Progenitor cell of endocrine pancreas (in vitro differentiated cells): Measurements from ENCODE around the gene PPP1R14B. TPM values are rescaled to one million over a fixed set of nuclear protein-coding genes. Genes with fewer than 3 reads are reported as not detected.

Experiments used
- DNase-seq: peaks from one replicate; pipeline ENCODE4 v3.0.0; 2021; ENCODE audit warnings: low spot score; ENCODE audit not compliant: unreplicated experiment
- H3K27ac Mint-ChIP-seq: 2 replicates; pipeline ENCODE4 v1.8.0; 2021; ENCODE audit warnings: mild to moderate bottlenecking, moderate library complexity, mixed read lengths
- H3K27me3 Mint-ChIP-seq: 2 replicates; pipeline ENCODE4 v1.8.0; 2021; ENCODE audit warnings: mixed read lengths
- H3K36me3 Mint-ChIP-seq: 2 replicates; pipeline ENCODE4 v1.8.0; 2022; ENCODE audit warnings: mixed read lengths; ENCODE audit not compliant: insufficient read depth
- H3K4me1 Mint-ChIP-seq: 2 replicates; pipeline ENCODE4 v1.8.0; 2021; ENCODE audit warnings: low read depth, mixed read lengths
- H3K4me3 Mint-ChIP-seq: 2 replicates; pipeline ENCODE4 v1.8.0; 2021; ENCODE audit warnings: low read depth, mild to moderate bottlenecking, moderate library complexity, mixed read lengths
- H3K9me3 Mint-ChIP-seq: 2 replicates; pipeline ENCODE4 v1.8.0; 2021; ENCODE audit warnings: low read depth, mixed read lengths
- CTCF ChIP-seq: fragments of 200-600 bp; sonication (generic); IDR thresholded peaks from one replicate; pipeline ENCODE4 v1.5.0; 2021; ENCODE audit warnings: antibody characterized with exemption, mild to moderate bottlenecking; ENCODE audit not compliant: unreplicated experiment
- total RNA-seq: library from RNA; stranded (reverse); gene quantifications from 2 replicates; pipeline ENCODE4 v1.2.1, GENCODE V29; 2021

PPP1R14B gene
- total RNA-seq, 1 donor from 2014 or later, result 198 TPM

- Mint-ChIP-seq H3K4me1 (peaks cover 1% of the 10 kb centered on the region), H3K27ac (no peak overlapping the region), H3K4me3 (no peak overlapping the region), H3K27me3 (peaks cover 61% of the 10 kb centered on the region), H3K36me3 (peaks cover 6% of the 10 kb centered on the region), H3K9me3 (no peaks in the 10 kb centered on the region)
- DNase-seq, result no peak
- TF ChIP-seq CTCF, result no peak
Observed at GRCh38 chr11:64291752-64292459, 45.2 kb upstream of the PPP1R14B start.

GRCh38 chr11:64291262-64291751, 44.6 kb upstream of the PPP1R14B start, which contains the start of gene KCNK4:
KCNK4 (plus strand) TSS chr11:64291302; CDS start chr11:64293019, 1,717 bp downstream.
- H3K27ac Mint-ChIP-seq, result no peak within 1 kb of the TSS
- H3K27me3 Mint-ChIP-seq, result peaks cover 56% of the 10 kb centered on the region
- no peaks in the 10 kb centered on the region for H3K9me3 Mint-ChIP-seq
- no peak for DNase-seq
- H3K4me3 Mint-ChIP-seq, result peak within 1 kb of the TSS; percentile 63
- peaks cover 6% of the 10 kb centered on the region for H3K36me3 Mint-ChIP-seq
- TF ChIP-seq CTCF, result no peak
- H3K4me1 Mint-ChIP-seq, result peaks cover 6% of the 10 kb centered on the region

GRCh38 chr11:64290352-64291261, 43.9 kb upstream of the PPP1R14B start:
- H3K27me3 Mint-ChIP-seq, result peaks cover 48% of the 10 kb centered on the region

GRCh38 chr11:64289002-64289564, 42.3 kb upstream of the PPP1R14B start:
- peaks cover 35% of the 10 kb centered on the region for H3K27me3 Mint-ChIP-seq
- H3K36me3 Mint-ChIP-seq, result peaks cover 4% of the 10 kb centered on the region
- no peak overlapping the region for H3K27ac Mint-ChIP-seq
- H3K9me3 Mint-ChIP-seq, result no peaks in the 10 kb centered on the region
- H3K4me3 Mint-ChIP-seq, result no peak overlapping the region
- peaks cover 7% of the 10 kb centered on the region for H3K4me1 Mint-ChIP-seq
- DNase-seq, result no peak
- TF ChIP-seq CTCF, result no peak

More at GRCh38 chr11:64290352-64291261, 43.9 kb upstream of the PPP1R14B start:
- DNase-seq, result no peak
- H3K9me3 Mint-ChIP-seq, result no peaks in the 10 kb centered on the region
- TF ChIP-seq CTCF, result no peak
- H3K4me3 Mint-ChIP-seq, result peak overlapping the region; percentile 63
- H3K4me1 Mint-ChIP-seq, result peaks cover 7% of the 10 kb centered on the region
- no peak overlapping the region for H3K27ac Mint-ChIP-seq
- H3K36me3 Mint-ChIP-seq, result peaks cover 6% of the 10 kb centered on the region

- H3K9me3 Mint-ChIP-seq, result no peaks in the 10 kb centered on the region
- no peak for TF ChIP-seq CTCF
- peaks cover 4% of the 10 kb centered on the region for H3K36me3 Mint-ChIP-seq
- no peak overlapping the region for H3K27ac Mint-ChIP-seq
- H3K4me1 Mint-ChIP-seq, result peaks cover 7% of the 10 kb centered on the region
- H3K4me3 Mint-ChIP-seq, result no peak overlapping the region
- no peak for DNase-seq
- peaks cover 28% of the 10 kb centered on the region for H3K27me3 Mint-ChIP-seq
Observed at GRCh38 chr11:64288353-64288750, 41.6 kb upstream of the PPP1R14B start.
